Measurements from ENCODE around the gene TDP2. TPM values are rescaled to one million over a fixed set of nuclear protein-coding genes. Genes with fewer than 3 reads are reported as not detected.

TDP2 gene
- total RNA-seq, 1 donor: 24.8 TPM

GRCh38 chr6:24607310-24608105, 59.2 kb downstream of the TDP2 start:
- no peaks in the 10 kb centered on the region for H3K4me1 ChIP-seq (ENCODE audit: insufficient read depth, low read length)
- H3K27me3 ChIP-seq (ENCODE audit: insufficient read depth, low read length): no peaks in the 10 kb centered on the region
- H3K9me3 ChIP-seq (ENCODE audit: low read depth, low read length): no peaks in the 10 kb centered on the region
- no peak overlapping the region for H3K4me3 ChIP-seq (ENCODE audit: low read length)

GRCh38 chr6:24606200-24606930, 60.3 kb downstream of the TDP2 start:
- no peaks in the 10 kb centered on the region for H3K9me3 ChIP-seq (ENCODE audit: low read depth, low read length)
- H3K27me3 ChIP-seq (ENCODE audit: insufficient read depth, low read length): no peaks in the 10 kb centered on the region
- H3K4me3 ChIP-seq (ENCODE audit: low read length): no peak overlapping the region
- no peaks in the 10 kb centered on the region for H3K4me1 ChIP-seq (ENCODE audit: insufficient read depth, low read length)

- H3K4me1 ChIP-seq (ENCODE audit: insufficient read depth, low read length): no peaks in the 10 kb centered on the region
- H3K27me3 ChIP-seq (ENCODE audit: insufficient read depth, low read length): no peaks in the 10 kb centered on the region
- no peaks in the 10 kb centered on the region for H3K9me3 ChIP-seq (ENCODE audit: low read depth, low read length)
- no peak overlapping the region for H3K4me3 ChIP-seq (ENCODE audit: low read length)
Observed at GRCh38 chr6:24603241-24603640, 63.5 kb downstream of the TDP2 start.

- H3K9me3 ChIP-seq (ENCODE audit: low read depth, low read length): no peaks in the 10 kb centered on the region
- H3K27me3 ChIP-seq (ENCODE audit: insufficient read depth, low read length): no peaks in the 10 kb centered on the region
- H3K4me1 ChIP-seq (ENCODE audit: insufficient read depth, low read length): no peaks in the 10 kb centered on the region
- H3K4me3 ChIP-seq (ENCODE audit: low read length): no peak overlapping the region
Observed at GRCh38 chr6:24600903-24601302, 65.8 kb downstream of the TDP2 start.

Other genes starting within 250 kb of the TDP2 start
- 0.42 TPM for gene GPLD1, start 177.3 kb downstream of the TDP2 start, total RNA-seq
- gene ALDH5A1, start 171.9 kb downstream of the TDP2 start, total RNA-seq: 2.4 TPM
- 0.10 TPM for gene KIAA0319, start 20.7 kb downstream of the TDP2 start, total RNA-seq
- gene ACOT13, start 178 bp upstream of the TDP2 start, total RNA-seq: 0.31 TPM
- 81.6 TPM for gene C6orf62, start 52.3 kb upstream of the TDP2 start, total RNA-seq
- 8.2 TPM for gene GMNN, start 108.0 kb upstream of the TDP2 start, total RNA-seq
- not detected for gene ARMH2, start 132.0 kb upstream of the TDP2 start, total RNA-seq